Stimulated activated naive CD8-positive, alpha-beta T cell treated with anti-CD3 and anti-CD28 coated beads, Interleukin-15, amount 100 ng/mL, for 72 hours (primary cell): ENCODE data around the gene ZNF513.
"Not testable (repeated sequence)": the region's sequence is repeated elsewhere in the genome, so short reads cannot be mapped to it uniquely, and the experiment has no call there.

ENCODE experiments used
- ATAC-seq: fragments of 150-1000 bp; cut with Tn5 transposase; 2 replicates; pipeline ENCODE4 v1.10.0; 2021; ENCODE audit warnings: mild to moderate bottlenecking, moderate library complexity
- DNase-seq, 2 donors: peaks; one replicate each; pipeline ENCODE4 v3.0.0; 2021 to 2022
- H3K27ac Mint-ChIP-seq, 2 donors: one replicate each; pipeline ENCODE4 v1.8.0; 2022; ENCODE audit warnings: mild to moderate bottlenecking in 2 of 2, mixed read lengths in 2 of 2, moderate library complexity in 2 of 2
- H3K27me3 Mint-ChIP-seq: one replicate; pipeline ENCODE4 v1.8.0; 2022; ENCODE audit warnings: mixed read lengths
- H3K4me1 Mint-ChIP-seq: one replicate; pipeline ENCODE4 v1.8.0; 2022; ENCODE audit warnings: mild to moderate bottlenecking, mixed read lengths
- H3K4me3 Mint-ChIP-seq, 2 donors: one replicate each; pipeline ENCODE4 v1.8.0; 2022; ENCODE audit warnings: mild to moderate bottlenecking in 2 of 2, mixed read lengths in 2 of 2, moderate library complexity in 1 of 2
- H3K9me3 Mint-ChIP-seq, 2 donors: one replicate each; pipeline ENCODE4 v1.8.0; 2022; ENCODE audit warnings: mixed read lengths in 2 of 2

ZNF513 gene, protein sequence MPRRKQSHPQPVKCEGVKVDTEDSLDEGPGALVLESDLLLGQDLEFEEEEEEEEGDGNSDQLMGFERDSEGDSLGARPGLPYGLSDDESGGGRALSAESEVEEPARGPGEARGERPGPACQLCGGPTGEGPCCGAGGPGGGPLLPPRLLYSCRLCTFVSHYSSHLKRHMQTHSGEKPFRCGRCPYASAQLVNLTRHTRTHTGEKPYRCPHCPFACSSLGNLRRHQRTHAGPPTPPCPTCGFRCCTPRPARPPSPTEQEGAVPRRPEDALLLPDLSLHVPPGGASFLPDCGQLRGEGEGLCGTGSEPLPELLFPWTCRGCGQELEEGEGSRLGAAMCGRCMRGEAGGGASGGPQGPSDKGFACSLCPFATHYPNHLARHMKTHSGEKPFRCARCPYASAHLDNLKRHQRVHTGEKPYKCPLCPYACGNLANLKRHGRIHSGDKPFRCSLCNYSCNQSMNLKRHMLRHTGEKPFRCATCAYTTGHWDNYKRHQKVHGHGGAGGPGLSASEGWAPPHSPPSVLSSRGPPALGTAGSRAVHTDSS

GRCh38 chr2:27380626-27381545 is at the start of gene ZNF513:
TSS of gene ZNF513 (minus strand) at chr2:27380734. CDS start at chr2:27380526, 208 bp downstream.
- ATAC-seq (peak; percentile 92), DNase-seq (peak; percentile 78 to 91)
- Mint-ChIP-seq H3K4me3 (peak within 1 kb of the TSS; percentile 90 to 93), H3K4me1 (peaks cover 55% of the 10 kb centered on the region), H3K27ac (peak within 1 kb of the TSS; percentile 92 to 96), H3K27me3 (no peaks in the 10 kb centered on the region), H3K9me3 (no peaks in the 10 kb centered on the region)

DNA sequence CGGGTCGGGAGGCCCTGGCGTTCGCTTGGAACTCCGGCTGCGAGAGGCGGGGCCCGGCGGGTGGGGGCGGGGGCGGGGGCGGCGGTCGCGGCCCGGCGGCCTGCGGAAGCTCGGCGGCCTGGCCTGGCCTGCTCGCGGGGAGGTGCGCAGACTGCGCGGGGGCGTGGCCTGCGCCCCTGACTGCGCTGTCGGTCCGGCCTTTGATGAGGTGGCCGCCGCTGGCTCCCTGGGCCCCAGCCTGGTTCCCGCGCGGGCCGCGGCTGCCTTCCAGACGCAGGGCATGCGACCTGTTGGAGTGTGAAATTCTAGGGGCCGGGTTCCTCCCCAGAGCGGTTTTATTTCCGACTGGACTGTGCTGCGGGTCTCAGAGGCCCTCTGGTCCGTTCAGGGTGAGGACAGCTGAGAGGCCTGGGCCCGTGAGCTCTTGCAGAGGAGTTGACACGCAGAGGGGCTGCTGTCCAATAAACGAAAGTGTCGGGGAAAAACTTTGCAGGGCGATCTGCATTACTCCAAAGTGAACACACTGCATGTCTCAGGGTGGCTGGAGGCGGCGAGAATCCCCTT is 48.5 kb upstream of the ZNF513 start:
- H3K27me3 Mint-ChIP-seq, result no peaks in the 10 kb centered on the region

GRCh38 chr2:27428213-27428977 is 47.9 kb upstream of the ZNF513 start, which contains the start of gene NRBP1:
TSS of gene NRBP1 (plus strand) at chr2:27428631. CDS start at chr2:27433274, 4,643 bp downstream.
- Mint-ChIP-seq H3K9me3 (no peaks in the 10 kb centered on the region), H3K4me1 (peaks cover 34% of the 10 kb centered on the region), H3K27me3 (no peaks in the 10 kb centered on the region), H3K4me3 (peak within 1 kb of the TSS; percentile 97 to 99), H3K27ac (peak within 1 kb of the TSS; percentile 98 to 99)
- ATAC-seq, result peak; percentile 93
- peak; percentile 91 to 92 for DNase-seq

More for the DNA sequence above, 48.5 kb upstream of the ZNF513 start:
- Mint-ChIP-seq H3K4me1 (peaks cover 34% of the 10 kb centered on the region), H3K27ac (peak overlapping the region; percentile 98 to 99), H3K9me3 (no peaks in the 10 kb centered on the region), H3K4me3 (peak overlapping the region; percentile 97 to 99)
- ATAC-seq (peak; percentile 87), DNase-seq (peak; percentile 82 to 83)

GRCh38 chr2:27427863-27428212 is 47.3 kb upstream of the ZNF513 start:
- no peak for DNase-seq
- H3K9me3 Mint-ChIP-seq, result no peaks in the 10 kb centered on the region
- H3K27ac Mint-ChIP-seq, result no peak overlapping the region
- H3K4me1 Mint-ChIP-seq, result peaks cover 34% of the 10 kb centered on the region
- H3K27me3 Mint-ChIP-seq, result no peaks in the 10 kb centered on the region
- no peak for ATAC-seq
- H3K4me3 Mint-ChIP-seq, result peak overlapping the region; percentile 97

GRCh38 chr2:27425039-27425438 is 44.5 kb upstream of the ZNF513 start:
- H3K27me3 Mint-ChIP-seq, H3K27ac Mint-ChIP-seq, H3K4me3 Mint-ChIP-seq, DNase-seq, ATAC-seq, H3K9me3 Mint-ChIP-seq: not testable (repeated sequence)
- H3K4me1 Mint-ChIP-seq, result peaks cover 17% of the 10 kb centered on the region

DNA sequence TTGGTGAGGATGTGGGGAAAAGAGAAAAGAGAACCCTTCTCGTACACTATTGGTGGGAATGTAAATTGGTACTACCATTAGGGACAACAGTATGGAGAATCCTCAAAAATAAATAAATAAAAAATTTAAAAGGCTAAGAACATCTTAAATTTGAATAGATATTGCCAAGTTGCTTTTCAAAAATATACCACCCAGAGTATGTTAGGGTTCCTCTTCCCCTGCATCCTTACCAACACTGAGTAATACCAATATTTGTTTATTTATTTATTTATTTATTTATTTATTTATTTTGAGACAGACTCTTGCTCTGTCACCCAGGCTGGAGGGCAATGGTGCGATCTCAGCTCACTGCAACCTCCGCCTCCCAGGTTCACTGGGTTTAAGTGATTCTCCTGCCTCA is 42.4 kb upstream of the ZNF513 start:
- DNase-seq, result no peak
- H3K9me3 Mint-ChIP-seq, result no peaks in the 10 kb centered on the region
- no peak overlapping the region for H3K4me3 Mint-ChIP-seq
- no peak for ATAC-seq
- no peaks in the 10 kb centered on the region for H3K27me3 Mint-ChIP-seq
- H3K27ac Mint-ChIP-seq, result no peak overlapping the region
- H3K4me1 Mint-ChIP-seq, result peaks cover 6% of the 10 kb centered on the region

- no peak overlapping the region for H3K27ac Mint-ChIP-seq
- no peaks in the 10 kb centered on the region for H3K4me1 Mint-ChIP-seq
- H3K9me3 Mint-ChIP-seq, result no peaks in the 10 kb centered on the region
- H3K27me3 Mint-ChIP-seq, result no peaks in the 10 kb centered on the region
- ATAC-seq (no peak), DNase-seq (no peak)
- H3K4me3 Mint-ChIP-seq, result no peak overlapping the region
Observed at GRCh38 chr2:27421660-27422250, 41.2 kb upstream of the ZNF513 start.

DNA sequence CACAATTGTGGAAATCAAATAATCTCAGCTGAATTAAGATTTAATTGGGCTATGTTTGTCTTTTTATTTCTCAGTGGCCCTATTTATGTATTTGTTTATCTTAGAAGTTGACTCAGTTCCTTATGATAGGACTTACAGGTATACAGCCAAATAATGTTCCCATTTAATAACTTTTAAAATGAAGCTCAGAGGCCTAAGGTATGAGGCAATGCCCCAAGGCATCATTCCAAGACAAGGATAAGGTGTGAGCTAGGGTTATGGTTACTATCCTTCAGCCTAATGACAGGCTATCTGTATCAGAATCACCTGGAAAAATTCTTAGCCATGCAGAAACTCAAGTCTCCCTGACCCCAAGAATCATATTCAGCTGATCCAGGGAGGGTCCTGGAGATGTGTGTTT is 40.5 kb upstream of the ZNF513 start:
- Mint-ChIP-seq H3K27ac (no peak overlapping the region), H3K9me3 (no peaks in the 10 kb centered on the region), H3K4me3 (no peak overlapping the region), H3K27me3 (no peaks in the 10 kb centered on the region), H3K4me1 (no peaks in the 10 kb centered on the region)
- no peak for ATAC-seq
- DNase-seq, result no peak

DNA sequence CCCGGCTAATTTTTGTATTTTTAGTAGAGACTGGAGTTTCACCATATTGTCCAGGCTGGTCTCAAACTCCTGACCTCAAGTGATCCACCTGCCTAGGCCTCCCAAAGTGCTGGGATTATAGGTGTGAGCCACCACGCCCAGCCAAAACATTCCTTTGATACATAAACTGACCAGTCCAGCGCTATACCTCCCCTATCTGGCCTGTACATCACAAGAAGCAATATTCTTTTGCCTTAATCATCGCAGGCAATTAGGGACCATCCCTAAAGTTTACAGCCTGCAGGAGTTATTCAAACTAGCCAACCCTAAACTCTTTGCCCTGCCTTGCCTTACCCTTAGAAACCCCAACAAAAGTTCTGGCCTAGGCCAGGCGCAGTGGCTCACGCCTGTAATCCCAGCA is 35.6 kb upstream of the ZNF513 start:
- no peak overlapping the region for H3K27ac Mint-ChIP-seq
- H3K4me1 Mint-ChIP-seq, result no peaks in the 10 kb centered on the region
- DNase-seq (no peak), ATAC-seq (no peak)
- H3K4me3 Mint-ChIP-seq, result no peak overlapping the region
- H3K27me3 Mint-ChIP-seq, result peaks cover 7% of the 10 kb centered on the region
- peaks cover 0 to 4% of the 10 kb centered on the region in 2 donors for H3K9me3 Mint-ChIP-seq

DNA sequence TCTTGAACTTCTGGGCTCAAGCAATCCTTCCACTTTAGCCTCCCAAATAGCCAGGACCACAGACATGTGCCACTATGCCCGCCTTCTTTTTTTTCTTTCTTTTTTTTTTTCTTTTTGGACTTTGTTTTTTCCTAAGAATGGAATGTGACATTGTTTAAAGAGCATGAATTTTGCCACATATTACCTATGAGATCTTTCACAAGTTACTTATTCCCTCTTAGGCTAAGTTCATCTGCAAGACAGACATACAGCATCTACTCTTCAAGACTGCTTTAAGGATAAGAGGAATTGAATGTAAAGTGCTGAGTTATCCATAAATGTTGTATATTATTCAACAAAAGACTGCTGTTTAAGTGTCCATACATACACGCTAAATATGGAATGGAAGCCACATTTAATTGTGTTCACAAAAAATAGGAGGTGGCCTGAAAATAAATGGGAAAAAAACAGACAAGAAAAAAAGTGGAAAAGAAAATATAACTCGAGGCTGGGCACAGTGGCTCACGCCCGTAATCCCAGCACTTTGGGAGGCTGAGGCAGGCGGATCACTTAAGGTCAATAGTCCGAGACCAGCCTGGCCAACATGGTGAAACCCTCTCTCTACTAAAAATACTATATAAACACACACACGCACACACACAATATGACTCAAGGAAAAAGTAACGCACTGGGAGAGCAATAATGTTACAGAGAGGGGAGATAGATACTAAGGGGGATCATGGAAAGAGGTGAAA is 32.1 kb upstream of the ZNF513 start:
- DNase-seq (no peak), ATAC-seq (no peak)
- Mint-ChIP-seq H3K27ac (no peak overlapping the region), H3K4me1 (peaks cover 18% of the 10 kb centered on the region), H3K4me3 (no peak overlapping the region), H3K9me3 (peaks cover 0 to 4% of the 10 kb centered on the region in 2 donors), H3K27me3 (peaks cover 7% of the 10 kb centered on the region)

DNA sequence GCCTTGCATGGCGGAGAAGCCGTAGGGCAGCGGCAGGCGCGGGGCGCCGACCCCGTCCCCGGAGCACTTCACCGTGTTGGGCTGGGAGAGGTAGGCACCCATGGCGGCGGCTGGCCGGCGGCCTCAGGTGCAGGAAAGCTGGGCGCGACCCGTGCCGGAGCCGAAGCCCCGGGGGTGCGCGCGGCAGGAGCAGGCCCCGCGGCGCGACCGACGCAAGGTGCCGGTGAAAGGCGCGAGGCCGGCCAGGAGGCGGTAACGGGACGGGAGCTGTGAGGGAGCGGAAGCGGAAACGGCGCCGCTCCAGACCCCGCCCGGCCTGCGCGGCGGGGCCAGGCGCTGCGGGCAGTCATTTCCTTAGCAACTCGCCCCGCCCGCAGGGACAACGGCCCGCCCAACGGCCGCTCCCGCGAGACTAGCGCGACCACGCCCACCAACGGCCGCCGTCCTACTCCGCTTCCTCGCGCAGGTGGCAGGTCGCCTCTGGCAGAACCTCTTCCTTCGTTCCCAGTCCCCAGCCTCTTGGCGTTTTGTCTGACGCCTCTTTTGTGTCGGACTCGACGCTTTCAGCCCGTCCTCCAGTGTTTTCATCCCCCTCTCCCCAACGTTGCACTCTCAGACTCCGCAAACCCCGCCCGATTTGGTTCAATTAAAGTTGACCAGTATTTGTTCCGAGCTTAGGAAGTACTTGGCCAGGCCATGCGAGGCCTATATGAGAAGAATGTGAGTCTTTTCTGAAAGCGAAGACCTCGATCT is 29.0 kb upstream of the ZNF513 start, which contains the start of gene PPM1G:
Gene PPM1G (minus strand): TSS at position 271 of the 753 bp plus-strand sequence. CDS start 169 bp downstream, at position 102.
- ATAC-seq, result peak; percentile 98
- DNase-seq, result peak; percentile 96
- peaks cover 7% of the 10 kb centered on the region for H3K27me3 Mint-ChIP-seq
- H3K4me3 Mint-ChIP-seq, result peak within 1 kb of the TSS; percentile 85 to 98
- H3K4me1 Mint-ChIP-seq, result peaks cover 42% of the 10 kb centered on the region
- H3K9me3 Mint-ChIP-seq, result peaks cover 0 to 4% of the 10 kb centered on the region in 2 donors
- H3K27ac Mint-ChIP-seq, result peak within 1 kb of the TSS; percentile 96 to 97

- Mint-ChIP-seq H3K27me3 (peaks cover 7% of the 10 kb centered on the region), H3K27ac (peak overlapping the region; percentile 74 to 97)
Observed at GRCh38 chr2:27408601-27409320, 28.2 kb upstream of the ZNF513 start.

More at GRCh38 chr2:27408601-27409320, 28.2 kb upstream of the ZNF513 start:
- H3K9me3 Mint-ChIP-seq, result peaks cover 0 to 4% of the 10 kb centered on the region in 2 donors
- H3K4me1 Mint-ChIP-seq, result peaks cover 42% of the 10 kb centered on the region
- H3K4me3 Mint-ChIP-seq, result peak overlapping the region; percentile 85 to 98
- no peak for DNase-seq
- ATAC-seq, result peak; percentile 47
